ENCODE results near the gene MCHR2.
"Not testable (repeated sequence)": the region's sequence is repeated elsewhere in the genome, so short reads cannot be mapped to it uniquely, and the experiment has no call there.

MCHR2 gene, protein sequence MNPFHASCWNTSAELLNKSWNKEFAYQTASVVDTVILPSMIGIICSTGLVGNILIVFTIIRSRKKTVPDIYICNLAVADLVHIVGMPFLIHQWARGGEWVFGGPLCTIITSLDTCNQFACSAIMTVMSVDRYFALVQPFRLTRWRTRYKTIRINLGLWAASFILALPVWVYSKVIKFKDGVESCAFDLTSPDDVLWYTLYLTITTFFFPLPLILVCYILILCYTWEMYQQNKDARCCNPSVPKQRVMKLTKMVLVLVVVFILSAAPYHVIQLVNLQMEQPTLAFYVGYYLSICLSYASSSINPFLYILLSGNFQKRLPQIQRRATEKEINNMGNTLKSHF
- long read RNA-seq = 0 reads

DNA sequence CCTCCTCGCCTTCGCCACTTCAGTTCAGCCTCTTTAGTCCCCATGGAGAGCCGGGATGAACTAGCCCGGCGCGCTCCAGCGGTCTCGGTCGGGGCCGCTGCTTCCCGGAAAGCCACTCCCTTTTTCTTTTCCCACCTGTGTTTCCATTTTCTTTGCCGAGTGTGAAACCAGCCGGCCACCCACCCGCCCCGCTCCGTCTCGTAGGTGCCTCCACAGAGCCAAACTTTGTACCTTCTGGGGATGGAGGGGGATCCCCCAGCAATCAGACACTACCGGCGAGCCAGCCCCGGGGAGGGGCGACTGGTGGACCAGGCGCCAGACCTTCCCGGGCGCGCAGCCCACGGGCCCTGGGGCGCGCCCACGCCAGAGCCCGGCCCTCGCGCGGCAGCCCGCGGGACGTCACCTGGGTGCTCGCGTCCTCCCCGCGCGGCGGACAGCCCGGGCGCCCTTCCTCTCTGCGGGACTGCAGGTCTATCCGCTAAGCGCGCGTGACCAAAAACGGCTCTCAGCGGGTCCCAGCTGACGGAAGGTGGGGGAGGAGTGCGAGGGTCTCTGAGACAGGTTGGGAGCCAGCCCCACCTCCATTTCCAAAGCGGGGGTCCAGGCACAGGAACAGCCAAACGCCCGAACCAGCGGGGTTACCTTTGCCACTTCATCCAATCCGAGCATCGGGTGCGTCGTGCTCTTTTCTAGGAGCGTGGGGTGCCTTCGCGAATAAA, at the start of gene MCHR2:
MCHR2 (minus strand) TSS at position 691 of the 719 bp plus-strand sequence. CDS start 38,076 bp downstream, outside the sequence.
- Histone ChIP-seq H3K27me3 (ENCODE audit: insufficient read depth, poor library complexity, severe bottlenecking) (peaks cover 12% of the 10 kb centered on the region), H3K27ac (replicated peaks) (no peak within 1 kb of the TSS), H3K4me3 (replicated peaks; ENCODE audit: insufficient read depth, low read length) (no peak within 1 kb of the TSS)
- DNase-seq (ENCODE audit: low read depth in 1 of 2, low spot score in 1 of 2) = no peak
- TF ChIP-seq SPI1 (IDR thresholded peaks at IDR 0.05; ENCODE audit: borderline replicate concordance, low read depth) (no peak), POLR2AphosphoS5 (IDR thresholded peaks at IDR 0.05; ENCODE audit: low read depth) (no peak), GABPA (IDR thresholded peaks at IDR 0.05; ENCODE audit: low read depth) (no peak)
- TF ChIP-seq, protein P1, sequence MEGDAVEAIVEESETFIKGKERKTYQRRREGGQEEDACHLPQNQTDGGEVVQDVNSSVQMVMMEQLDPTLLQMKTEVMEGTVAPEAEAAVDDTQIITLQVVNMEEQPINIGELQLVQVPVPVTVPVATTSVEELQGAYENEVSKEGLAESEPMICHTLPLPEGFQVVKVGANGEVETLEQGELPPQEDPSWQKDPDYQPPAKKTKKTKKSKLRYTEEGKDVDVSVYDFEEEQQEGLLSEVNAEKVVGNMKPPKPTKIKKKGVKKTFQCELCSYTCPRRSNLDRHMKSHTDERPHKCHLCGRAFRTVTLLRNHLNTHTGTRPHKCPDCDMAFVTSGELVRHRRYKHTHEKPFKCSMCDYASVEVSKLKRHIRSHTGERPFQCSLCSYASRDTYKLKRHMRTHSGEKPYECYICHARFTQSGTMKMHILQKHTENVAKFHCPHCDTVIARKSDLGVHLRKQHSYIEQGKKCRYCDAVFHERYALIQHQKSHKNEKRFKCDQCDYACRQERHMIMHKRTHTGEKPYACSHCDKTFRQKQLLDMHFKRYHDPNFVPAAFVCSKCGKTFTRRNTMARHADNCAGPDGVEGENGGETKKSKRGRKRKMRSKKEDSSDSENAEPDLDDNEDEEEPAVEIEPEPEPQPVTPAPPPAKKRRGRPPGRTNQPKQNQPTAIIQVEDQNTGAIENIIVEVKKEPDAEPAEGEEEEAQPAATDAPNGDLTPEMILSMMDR (IDR thresholded peaks at IDR 0.05; ENCODE audit: insufficient read depth, low read length) = no peak
- TF ChIP-seq, protein P2, sequence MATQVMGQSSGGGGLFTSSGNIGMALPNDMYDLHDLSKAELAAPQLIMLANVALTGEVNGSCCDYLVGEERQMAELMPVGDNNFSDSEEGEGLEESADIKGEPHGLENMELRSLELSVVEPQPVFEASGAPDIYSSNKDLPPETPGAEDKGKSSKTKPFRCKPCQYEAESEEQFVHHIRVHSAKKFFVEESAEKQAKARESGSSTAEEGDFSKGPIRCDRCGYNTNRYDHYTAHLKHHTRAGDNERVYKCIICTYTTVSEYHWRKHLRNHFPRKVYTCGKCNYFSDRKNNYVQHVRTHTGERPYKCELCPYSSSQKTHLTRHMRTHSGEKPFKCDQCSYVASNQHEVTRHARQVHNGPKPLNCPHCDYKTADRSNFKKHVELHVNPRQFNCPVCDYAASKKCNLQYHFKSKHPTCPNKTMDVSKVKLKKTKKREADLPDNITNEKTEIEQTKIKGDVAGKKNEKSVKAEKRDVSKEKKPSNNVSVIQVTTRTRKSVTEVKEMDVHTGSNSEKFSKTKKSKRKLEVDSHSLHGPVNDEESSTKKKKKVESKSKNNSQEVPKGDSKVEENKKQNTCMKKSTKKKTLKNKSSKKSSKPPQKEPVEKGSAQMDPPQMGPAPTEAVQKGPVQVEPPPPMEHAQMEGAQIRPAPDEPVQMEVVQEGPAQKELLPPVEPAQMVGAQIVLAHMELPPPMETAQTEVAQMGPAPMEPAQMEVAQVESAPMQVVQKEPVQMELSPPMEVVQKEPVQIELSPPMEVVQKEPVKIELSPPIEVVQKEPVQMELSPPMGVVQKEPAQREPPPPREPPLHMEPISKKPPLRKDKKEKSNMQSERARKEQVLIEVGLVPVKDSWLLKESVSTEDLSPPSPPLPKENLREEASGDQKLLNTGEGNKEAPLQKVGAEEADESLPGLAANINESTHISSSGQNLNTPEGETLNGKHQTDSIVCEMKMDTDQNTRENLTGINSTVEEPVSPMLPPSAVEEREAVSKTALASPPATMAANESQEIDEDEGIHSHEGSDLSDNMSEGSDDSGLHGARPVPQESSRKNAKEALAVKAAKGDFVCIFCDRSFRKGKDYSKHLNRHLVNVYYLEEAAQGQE (IDR thresholded peaks at IDR 0.05; ENCODE audit: insufficient replicate concordance, low read depth) = no peak

DNA sequence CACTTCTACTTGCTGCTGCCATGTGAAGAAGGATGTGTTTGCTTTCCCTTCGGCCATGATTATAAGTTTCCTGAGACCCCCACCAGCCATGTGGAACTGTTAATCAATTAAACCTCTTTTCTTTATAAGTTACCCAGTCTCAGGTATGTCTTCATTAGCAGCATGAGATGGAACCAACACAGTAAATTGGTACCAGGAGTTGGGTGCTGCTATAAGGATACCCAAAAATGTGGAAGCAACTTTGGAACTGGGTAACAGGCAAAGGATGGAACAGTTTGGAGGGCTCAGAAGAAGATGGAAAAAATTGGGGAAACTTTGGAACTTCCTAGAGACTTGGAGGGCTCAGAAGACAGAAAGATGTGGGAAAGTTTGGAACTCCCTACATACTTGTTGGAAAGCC, 44.5 kb upstream of the MCHR2 start:
- H3K27ac ChIP-seq (replicated peaks); H3K4me3 ChIP-seq (replicated peaks; ENCODE audit: insufficient read depth, low read length); H3K27me3 ChIP-seq (ENCODE audit: insufficient read depth, poor library complexity, severe bottlenecking); DNase-seq (ENCODE audit: low read depth in 1 of 2, low spot score in 1 of 2): not testable (repeated sequence)

DNA sequence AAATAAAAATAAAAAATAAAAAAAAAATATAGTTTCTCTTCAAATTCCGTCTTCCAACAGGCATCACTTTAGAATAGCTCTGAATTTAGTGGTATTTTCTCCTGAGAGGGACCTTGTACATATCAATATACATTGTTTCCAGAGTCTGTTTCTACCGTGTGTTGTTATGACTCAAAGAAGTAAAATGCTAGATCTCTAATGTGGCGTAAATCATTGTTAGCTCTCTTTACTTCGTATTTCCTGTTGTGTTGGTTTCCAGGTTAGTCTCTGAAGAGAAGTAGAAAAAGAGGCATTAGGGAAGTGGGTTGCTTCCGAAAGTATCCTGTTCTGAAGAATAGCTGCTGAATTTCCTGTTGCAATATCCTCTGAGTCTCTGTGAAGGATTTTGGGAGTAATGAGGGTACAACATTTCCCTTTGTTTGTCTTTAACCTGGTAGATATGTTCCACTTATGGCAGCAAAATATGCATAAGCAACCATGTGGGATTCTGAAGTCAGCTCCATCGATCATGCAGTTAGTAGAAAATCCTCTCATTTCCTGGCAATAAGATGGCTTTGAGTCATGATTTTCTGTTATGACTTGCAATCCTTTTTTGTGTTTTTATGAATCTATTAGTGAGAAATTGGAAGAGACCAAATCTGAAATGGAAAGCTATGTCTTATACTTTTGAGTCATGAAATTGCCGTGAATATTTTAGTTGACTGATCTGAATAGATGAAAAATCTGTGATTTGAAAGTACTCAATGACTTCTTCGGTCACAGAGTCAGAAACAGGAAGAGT, 42.0 kb upstream of the MCHR2 start:
- no peak for DNase-seq (ENCODE audit: low read depth in 1 of 2, low spot score in 1 of 2)
- TF ChIP-seq, protein P2 (IDR thresholded peaks at IDR 0.05; ENCODE audit: insufficient replicate concordance, low read depth) = no peak
- TF ChIP-seq, protein P1 (IDR thresholded peaks at IDR 0.05; ENCODE audit: insufficient read depth, low read length) = no peak
- TF ChIP-seq GABPA (IDR thresholded peaks at IDR 0.05; ENCODE audit: low read depth) (no peak), POLR2AphosphoS5 (IDR thresholded peaks at IDR 0.05; ENCODE audit: low read depth) (no peak), SPI1 (IDR thresholded peaks at IDR 0.05; ENCODE audit: borderline replicate concordance, low read depth) (no peak)
- no peaks in the 10 kb centered on the region for H3K27me3 ChIP-seq (ENCODE audit: insufficient read depth, poor library complexity, severe bottlenecking)
- no peak overlapping the region for H3K4me3 ChIP-seq (replicated peaks; ENCODE audit: insufficient read depth, low read length)
- H3K27ac ChIP-seq (replicated peaks) = no peak overlapping the region

DNA sequence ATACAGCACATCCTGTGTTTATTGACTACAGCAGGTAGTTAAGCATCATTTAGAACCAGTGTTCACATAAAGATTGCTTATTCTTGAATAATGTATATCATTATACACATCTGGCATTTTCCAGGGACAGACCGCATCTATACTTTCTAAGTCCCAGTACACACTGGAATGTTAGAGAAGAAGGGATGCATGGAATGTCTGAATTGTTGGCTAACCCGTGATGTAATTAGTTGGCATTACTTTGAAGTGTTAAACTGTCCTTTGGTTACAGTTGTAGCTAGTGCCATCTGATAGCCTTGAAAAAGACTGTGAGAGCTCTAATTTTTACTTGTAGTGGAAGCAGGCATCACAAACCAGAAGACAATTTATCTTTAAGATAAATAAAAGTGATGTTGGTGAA, 29.8 kb upstream of the MCHR2 start:
- H3K27ac ChIP-seq (replicated peaks) = no peak overlapping the region
- H3K27me3 ChIP-seq (ENCODE audit: insufficient read depth, poor library complexity, severe bottlenecking) = no peaks in the 10 kb centered on the region
- TF ChIP-seq, protein P2 (IDR thresholded peaks at IDR 0.05; ENCODE audit: insufficient replicate concordance, low read depth) = no peak
- TF ChIP-seq SPI1 (IDR thresholded peaks at IDR 0.05; ENCODE audit: borderline replicate concordance, low read depth) = no peak
- TF ChIP-seq, protein P1 (IDR thresholded peaks at IDR 0.05; ENCODE audit: insufficient read depth, low read length) = no peak
- no peak for TF ChIP-seq GABPA (IDR thresholded peaks at IDR 0.05; ENCODE audit: low read depth)
- TF ChIP-seq POLR2AphosphoS5 (IDR thresholded peaks at IDR 0.05; ENCODE audit: low read depth) = no peak
- no peak overlapping the region for H3K4me3 ChIP-seq (replicated peaks; ENCODE audit: insufficient read depth, low read length)
- DNase-seq (ENCODE audit: low read depth in 1 of 2, low spot score in 1 of 2) = no peak
